ENCODE results near the gene SHC2. TPM values are rescaled to one million over a fixed set of nuclear protein-coding genes. Genes with fewer than 3 reads are reported as not detected.

Gene SHC2
- total RNA-seq, 1 donor from 2014 or later: 2.1 TPM

- no peak for DNase-seq (ENCODE audit: low read depth)
- no peak for TF ChIP-seq CTCF (conservative IDR thresholded peaks at IDR 0.05; ENCODE audit: low read depth, low read length)
- no peak overlapping the region for H3K4me3 ChIP-seq (ENCODE audit: low read depth, low read length)
Observed at GRCh38 chr19:379796-380195, 81.0 kb downstream of the SHC2 start.

GRCh38 chr19:378706-379105, 82.1 kb downstream of the SHC2 start:
- H3K4me3 ChIP-seq (ENCODE audit: low read depth, low read length): no peak overlapping the region
- DNase-seq (ENCODE audit: low read depth): no peak
- TF ChIP-seq CTCF (conservative IDR thresholded peaks at IDR 0.05; ENCODE audit: low read depth, low read length): no peak

DNA sequence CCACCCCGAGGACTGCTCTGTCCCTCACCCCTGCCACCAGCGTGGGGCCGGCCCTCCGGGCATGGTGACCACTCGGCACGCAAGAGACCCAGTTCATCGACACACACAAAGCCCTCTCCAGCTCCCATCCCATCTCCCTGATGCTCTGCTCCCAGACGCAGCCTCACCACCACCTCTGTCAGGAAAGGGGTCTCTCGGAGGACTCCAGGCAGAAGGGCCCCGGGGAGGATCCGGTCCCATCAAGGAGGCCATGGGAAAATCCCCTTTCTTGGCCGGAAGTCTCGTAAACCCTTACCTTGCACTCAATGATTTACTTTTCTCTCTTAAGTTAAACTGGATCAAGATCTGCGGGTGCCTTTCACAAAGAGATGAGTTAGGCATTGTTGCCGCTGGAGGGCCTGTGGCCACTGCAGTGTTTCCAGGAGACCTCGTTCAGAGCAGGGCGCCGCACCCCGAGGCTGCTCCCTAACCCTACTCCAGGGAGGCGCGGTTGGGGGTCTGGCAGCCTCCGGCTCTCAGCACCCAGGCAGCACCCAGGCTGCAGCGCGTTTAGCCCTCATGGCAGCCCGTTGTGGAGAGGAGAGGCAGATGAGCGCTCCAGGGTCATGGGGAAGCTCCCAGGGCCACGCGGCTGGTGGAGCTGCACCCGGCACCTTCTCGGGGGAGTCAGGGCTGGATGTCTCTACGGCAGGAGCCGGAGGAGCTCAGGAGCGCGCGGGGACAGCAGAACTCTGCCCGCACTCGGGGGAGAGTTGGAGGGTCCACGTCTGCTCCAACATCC, 82.8 kb downstream of the SHC2 start:
- no peak overlapping the region for H3K4me3 ChIP-seq (ENCODE audit: low read depth, low read length)
- peak; percentile 33 for TF ChIP-seq CTCF (conservative IDR thresholded peaks at IDR 0.05; ENCODE audit: low read depth, low read length)
- DNase-seq (ENCODE audit: low read depth): no peak

DNA sequence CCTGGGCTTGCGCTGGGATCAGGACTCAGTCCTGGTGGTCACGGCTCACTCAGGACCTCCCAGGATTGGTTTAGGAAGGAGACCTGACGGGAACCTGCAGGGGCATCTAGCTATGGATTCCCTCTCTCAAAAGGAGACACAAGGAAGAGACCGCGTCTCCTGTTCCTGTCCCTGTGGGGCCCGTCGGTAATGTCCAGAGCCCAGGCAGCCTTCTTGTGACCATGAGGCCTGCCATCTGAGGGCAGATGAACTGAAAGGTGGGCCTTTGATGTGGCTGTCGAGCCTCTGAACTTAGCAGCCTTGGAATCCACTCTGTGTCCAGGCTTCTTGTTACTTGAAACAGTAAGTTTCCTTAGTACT, 84.7 kb downstream of the SHC2 start:
- TF ChIP-seq CTCF (conservative IDR thresholded peaks at IDR 0.05; ENCODE audit: low read depth, low read length): no peak
- DNase-seq (ENCODE audit: low read depth): no peak

GRCh38 chr19:375395-376110, 85.3 kb downstream of the SHC2 start:
- DNase-seq (ENCODE audit: low read depth): no peak
- H3K4me3 ChIP-seq (ENCODE audit: low read depth, low read length): no peak overlapping the region
- no peak for TF ChIP-seq CTCF (conservative IDR thresholded peaks at IDR 0.05; ENCODE audit: low read depth, low read length)

More for the DNA sequence above, 84.7 kb downstream of the SHC2 start:
- no peak overlapping the region for H3K4me3 ChIP-seq (ENCODE audit: low read depth, low read length)

DNA sequence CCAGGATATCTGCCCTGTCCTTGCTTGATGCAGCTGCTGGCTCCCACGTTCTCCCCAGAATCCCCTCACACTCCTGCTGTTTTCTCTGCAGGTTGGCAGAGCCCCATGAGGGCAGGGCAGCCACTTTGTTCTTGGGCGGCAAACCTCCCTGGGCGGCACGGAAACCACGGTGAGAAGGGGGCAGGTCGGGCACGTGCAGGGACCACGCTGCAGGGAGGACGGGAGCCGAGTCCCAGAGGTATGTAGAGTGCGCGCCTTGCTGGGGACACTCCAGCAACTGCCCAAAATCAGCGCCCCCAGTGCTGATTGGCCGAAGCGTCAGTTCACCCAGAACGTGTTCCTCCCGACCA, 86.0 kb downstream of the SHC2 start:
- H3K4me3 ChIP-seq (ENCODE audit: low read depth, low read length): no peak overlapping the region
- TF ChIP-seq CTCF (conservative IDR thresholded peaks at IDR 0.05; ENCODE audit: low read depth, low read length): no peak
- no peak for DNase-seq (ENCODE audit: low read depth)

Data from epithelial cell of proximal tubule (primary cell).